HG03097 (cell line): ENCODE data around the gene ZNF469.

ENCODE experiments used
- ATAC-seq: cut with Tn5 transposase; IDR thresholded peaks from one replicate; pipeline ENCODE4 v1.9.1; 2021; ENCODE audit not compliant: unreplicated experiment, low FRiP score

Gene ZNF469

DNA sequence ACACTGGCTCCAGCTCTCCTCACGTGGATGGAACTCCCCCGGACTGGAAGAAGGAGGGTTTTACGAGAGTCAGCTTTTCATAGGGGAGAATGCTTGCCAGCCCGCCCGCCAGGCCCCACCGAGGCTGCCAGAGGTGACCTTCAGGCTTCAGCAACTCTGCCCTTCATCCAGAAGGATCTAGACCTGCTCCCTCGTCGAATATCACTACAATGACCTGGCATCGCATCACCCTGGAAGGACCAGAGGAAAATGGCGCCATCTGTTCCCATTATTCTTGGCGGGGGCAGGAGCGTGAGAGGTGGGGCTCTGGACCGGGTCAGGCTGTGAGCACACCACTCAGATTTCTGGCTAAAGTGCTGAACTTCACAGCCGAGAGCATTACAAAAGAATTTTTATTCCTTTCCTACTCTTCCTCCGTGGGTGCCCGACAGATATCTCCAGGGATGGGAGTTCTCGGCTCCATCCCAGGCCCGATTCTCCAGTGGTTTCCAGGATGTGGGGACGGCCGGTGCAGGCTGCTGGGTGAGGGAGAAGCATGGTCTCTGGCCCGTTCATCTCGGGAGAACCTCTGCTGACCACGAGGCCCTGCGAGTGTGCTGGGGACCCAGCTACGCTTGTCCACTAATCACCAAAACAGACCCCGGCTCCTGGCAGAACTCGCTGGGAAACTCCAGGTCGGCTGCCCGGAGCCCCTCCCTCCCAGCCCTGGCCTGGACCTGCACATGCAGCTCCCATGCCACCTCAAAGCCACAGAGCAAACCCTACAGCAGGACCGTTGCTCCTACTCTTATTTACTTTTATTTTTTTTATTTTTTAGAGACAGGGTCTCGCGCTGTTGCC lies 36.8 kb upstream of the ZNF469 start:
- ATAC-seq: no peak

DNA sequence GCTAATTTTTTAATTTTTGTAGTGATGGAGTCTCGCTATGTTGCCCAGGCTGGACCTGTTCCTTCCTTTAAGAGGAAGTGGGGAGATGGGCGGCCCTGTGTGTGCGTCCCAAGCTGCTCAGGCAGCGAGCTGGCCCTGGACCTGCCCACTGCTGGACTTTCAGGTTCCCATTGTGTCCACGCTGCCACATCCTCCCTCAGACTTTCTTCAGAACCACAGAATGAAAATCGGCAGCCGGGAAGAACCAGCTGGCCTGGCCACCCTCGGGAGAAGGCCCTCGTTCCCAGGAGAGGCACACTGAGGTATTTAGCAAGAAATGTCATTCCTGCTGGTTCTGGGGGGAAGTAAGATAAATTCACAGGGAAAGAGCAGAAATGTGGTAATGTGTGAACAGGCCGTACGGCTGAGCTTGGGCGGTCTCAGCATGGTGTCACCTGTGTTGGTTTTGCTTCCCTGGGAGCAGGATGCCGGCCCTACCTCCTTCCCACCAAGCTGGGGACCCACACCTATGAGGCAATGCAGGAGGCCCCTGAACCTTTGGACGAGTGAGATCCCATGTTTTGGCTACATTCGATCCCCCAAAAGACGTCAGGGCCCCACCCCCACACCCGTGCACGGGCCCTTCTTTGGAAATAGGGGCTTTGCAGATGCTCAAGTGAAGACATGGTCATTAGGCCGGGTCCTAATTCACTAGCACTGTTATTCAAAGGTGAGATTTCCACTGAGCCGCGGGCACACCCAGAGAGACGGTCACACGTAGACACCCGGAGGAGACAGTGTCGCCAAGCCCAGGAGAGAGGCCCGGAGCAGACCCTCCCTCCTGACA lies 35.9 kb upstream of the ZNF469 start:
- no peak for ATAC-seq

DNA sequence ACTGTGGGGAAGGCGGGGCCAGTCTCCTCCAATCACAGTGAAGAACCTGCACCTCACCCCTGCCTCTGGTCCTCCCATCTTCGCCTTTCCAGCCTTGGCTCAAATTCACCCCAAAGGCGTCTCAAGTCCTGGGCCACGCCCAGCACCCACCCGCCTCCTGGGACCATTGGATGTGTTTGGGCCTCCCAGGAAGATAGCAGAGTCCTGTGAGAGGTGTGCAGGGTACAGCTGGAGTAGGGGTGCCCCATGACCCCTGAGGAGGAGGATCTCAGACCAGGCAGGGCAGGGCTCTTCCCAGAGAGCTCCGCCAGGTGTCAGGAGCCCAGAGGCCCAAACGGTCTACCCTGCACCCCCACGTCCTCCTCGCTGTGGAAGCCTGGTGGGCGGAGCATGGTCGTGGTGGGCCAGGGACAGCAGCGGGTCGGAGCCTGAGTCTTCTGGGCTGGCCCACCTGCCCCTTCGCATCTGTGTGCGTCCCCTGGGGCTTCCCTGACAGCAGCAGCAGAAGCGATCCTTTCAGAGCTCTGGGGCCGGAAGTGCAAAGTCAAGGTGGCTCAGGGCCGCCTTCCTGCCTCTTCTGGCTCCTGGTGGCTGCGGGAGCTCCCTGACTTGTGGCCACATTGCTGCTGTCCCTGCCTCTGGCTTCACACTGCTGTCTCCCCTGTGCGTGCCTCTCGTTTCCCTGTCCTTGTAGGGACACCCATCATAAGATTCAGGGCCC lies 34.9 kb upstream of the ZNF469 start:
- ATAC-seq: no peak

DNA sequence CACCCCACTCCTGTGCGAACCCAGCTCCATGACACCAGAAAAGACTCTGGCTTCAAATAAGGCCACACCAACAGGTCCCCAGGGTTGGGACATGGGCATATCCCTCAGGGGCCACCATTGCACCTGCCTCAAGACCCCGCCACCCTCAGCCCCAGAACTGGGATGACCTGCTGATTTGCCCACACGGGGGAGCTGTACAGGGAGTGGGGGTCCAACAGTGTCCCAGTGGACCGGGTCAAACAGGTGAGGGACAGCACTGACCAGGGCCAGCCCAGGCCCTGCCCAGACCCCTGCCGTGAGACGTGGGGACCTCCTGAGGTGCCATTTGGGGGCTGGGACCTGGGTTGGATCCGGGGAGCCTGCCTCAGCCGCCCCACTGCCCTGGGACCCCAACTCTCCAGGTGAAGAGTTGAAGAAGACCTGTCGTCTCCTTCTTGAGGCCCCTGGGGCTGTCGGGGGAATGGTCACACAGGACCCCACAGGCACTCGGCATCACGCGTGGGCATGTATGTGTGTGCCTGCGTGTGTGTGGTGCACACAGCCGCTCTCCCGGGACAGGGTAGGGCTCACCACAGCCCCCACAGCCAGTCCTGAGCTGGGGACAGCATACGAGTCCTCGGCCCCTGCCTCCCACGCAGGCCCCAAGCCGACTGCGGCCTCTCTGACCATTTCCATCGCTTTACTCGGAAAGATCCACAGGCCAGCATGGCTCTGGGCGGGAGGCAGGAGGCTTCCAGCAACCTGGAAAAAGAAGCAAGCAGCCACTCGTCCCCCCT lies 34.2 kb upstream of the ZNF469 start:
- ATAC-seq: no peak

DNA sequence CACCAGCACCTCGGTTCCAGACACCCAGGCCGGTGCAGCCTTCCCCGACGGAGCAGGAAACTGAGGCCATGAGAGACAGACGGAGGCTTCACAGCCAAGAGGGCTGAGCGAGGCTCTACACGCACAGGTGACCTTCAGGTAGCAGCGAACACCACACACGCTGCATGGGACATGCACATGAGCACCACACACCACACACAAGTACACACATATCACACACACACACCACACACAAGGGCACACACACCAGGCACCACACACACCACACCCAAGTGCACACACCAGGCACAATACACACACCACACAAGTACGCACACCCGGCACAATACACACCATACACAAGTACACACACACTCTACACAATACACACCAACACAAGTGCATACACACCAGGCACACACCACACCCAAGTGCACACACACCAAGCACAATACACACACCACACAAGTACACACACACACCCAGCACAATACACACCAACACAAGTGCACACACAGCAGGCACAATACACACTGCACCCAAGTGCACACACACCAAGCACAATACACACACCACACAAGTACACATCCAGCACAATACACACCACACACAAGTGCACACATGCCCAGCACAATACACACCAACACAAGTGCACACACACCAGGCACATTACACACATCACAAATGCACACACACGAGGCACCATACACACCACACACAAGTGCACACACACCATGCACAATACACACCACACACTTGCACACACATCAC lies 33.4 kb upstream of the ZNF469 start:
- ATAC-seq: no peak

DNA sequence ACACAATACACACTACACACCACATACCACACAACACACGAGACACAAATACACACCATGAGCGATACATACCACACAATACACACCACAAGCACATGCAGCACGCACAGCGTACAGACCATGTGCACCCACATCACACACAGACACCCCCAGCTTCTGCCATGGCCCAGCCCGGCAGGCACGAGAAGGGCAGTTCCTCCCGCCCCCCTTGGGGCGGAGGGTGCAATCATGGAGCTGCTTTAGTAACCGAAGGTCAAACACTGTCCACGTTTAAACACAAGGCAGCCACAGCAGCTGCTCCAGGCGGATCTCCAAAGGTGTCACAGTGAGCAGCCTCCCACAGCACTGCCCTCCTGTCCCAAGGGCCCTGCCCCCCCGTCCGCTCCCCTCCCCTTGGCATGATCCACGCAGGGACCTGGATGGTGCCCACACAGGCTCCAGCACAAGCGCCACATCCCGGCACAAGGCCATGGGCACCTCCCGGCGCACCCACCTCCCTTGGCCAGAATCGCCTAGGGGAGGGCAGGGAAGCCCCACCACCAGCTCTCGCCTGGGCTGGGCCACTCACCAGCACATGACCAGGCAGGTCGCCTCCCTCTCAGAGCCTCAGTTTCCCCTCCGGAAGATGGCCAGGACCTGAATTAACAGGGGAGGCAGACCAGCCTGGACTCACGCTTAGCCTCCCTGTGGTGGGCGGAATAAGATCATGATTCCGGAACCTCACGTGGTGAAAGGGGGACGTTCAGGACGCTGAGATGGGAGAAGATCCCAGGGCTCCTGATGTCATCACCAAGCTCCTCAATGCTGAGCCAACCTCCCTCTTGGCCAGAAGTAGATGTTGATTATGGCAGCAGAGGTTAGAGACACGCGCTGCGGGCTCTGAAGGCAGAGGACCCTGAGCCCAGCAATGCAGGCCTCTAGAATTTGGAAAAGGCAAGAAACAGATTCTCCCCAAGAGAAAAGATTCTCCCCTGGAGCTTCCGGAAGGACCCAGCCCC lies 32.6 kb upstream of the ZNF469 start:
- no peak for ATAC-seq

DNA sequence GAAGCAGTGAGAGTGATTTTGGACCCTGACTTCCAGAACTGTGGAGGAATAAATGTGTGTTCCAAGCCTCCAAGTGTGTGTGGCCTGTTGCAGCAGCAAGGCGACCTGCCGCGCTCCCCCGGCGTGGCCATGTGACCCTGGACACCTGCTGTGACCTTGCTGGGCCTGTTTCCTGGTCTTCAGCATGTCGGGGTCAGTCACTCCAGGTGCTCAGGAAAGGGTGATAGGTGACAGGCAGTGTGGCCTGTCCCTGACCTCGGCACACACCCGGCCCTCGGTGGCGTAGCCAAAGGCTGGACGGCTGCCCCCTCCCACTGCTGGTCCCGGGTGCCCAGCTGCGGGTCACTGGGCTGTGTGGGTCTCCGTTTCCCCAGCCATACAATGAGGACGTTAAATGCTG lies 31.8 kb upstream of the ZNF469 start:
- ATAC-seq: no peak

DNA sequence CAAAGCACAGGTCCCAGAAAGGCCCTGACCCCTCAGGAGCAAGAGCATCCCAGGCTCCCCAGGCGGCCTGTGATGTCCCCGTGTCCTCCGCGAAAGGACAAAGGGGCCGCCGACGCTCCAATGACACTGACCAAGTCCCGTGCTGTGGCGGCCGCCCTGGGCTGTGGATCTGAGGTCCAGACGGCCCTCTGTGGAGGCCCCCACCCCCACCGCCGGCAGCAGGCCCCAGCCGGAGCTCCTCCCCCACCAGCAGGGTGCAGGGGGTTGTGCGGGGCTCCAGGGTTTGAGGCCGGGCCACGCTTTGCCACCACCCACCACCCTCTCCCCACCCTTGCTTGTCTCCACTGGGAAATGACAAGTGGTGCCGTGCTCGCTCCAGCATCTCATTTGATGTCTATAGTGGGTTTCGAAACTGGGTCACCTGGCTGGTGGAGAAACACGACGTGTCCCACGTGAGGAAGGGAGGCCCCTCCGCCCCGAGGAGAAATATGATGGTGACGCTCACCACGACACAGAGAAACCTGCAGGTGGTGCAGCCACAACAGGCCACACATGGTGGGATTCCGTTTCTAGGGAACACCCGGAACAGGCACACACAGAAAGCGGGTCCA lies 31.2 kb upstream of the ZNF469 start:
- ATAC-seq: no peak

DNA sequence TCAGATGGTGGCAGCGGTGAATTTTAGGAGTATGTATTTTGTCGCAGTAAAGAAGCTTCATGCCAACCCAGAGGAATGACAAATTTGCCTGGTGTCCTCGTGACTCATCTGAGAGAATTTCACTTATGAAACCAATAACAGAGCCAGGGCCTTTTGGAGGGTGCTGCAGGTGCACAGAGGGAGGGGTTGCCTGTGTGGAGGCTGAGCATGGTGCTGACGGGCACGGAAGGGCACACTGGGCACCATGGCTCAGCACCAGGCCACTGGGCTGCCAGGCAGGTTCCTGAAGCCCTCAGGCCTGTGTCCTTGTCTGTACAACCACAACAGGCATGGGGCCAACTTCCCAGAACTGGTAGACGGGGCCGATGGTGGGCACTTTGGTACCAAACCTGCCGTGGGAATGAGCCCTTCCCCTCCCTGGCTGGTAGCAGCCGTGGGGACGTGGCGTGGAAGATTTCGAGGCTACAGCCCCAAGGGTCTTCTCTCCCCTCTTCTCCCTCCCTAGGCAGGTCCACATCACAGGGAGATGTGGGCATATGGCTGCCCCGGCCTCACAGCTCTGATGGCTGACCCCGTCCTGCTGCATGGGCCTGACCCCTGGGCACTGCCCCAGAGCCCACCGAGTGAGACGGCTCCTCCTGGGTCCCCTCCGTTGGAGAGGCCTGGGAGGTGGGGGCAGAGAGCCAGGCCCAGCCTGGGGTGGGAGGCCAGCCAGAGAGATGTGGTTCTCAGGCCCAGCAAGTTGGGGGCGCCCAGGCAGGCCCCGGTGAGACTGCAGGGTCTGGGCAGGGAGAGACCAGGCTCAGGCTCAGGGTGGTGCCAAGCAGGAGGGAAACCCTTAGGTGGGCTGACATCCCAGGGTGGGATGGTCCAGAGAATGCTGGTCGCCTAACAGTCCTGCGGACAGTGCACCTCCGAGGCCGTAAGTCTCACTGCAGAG lies 30.2 kb upstream of the ZNF469 start:
- no peak for ATAC-seq

DNA sequence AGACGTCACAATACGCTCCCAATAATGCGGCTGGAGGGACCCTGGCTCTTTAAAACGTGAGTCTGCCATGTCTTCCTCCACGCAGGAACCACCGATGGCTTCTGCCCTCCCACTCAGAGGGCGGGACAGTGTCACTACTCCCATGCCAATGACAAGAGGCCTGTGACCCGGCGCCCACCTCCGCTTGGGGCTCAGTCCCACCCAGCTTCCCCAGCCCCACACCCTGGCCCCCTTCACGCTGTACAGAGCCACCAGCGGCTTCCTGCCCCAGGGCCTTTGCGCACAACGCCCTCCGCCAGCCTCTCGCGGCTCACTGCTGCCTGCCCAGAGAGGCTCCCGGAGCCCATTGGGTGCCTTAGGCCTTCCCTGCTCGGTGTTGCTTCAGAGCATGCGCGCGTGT lies 29.5 kb upstream of the ZNF469 start:
- no peak for ATAC-seq

DNA sequence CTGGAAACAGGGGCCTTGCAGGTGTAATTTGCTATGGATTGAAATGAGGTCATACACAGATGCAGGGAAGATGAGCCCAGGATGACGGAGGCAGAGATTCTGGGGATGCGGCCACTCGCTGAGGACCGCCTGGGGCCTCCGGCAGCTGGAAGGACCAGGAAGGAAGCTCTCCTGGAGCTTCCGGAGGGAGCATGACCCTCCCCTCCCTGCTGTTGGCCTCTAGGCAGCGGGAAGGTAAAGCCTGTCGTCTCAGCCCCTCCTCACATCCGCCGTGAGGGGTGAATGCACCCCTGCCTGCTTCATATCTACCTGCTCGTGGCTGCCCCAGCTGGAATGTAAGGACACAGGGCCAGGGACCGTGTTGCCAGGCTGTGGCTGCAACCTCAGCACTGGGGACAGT lies 29.1 kb upstream of the ZNF469 start:
- ATAC-seq: no peak

DNA sequence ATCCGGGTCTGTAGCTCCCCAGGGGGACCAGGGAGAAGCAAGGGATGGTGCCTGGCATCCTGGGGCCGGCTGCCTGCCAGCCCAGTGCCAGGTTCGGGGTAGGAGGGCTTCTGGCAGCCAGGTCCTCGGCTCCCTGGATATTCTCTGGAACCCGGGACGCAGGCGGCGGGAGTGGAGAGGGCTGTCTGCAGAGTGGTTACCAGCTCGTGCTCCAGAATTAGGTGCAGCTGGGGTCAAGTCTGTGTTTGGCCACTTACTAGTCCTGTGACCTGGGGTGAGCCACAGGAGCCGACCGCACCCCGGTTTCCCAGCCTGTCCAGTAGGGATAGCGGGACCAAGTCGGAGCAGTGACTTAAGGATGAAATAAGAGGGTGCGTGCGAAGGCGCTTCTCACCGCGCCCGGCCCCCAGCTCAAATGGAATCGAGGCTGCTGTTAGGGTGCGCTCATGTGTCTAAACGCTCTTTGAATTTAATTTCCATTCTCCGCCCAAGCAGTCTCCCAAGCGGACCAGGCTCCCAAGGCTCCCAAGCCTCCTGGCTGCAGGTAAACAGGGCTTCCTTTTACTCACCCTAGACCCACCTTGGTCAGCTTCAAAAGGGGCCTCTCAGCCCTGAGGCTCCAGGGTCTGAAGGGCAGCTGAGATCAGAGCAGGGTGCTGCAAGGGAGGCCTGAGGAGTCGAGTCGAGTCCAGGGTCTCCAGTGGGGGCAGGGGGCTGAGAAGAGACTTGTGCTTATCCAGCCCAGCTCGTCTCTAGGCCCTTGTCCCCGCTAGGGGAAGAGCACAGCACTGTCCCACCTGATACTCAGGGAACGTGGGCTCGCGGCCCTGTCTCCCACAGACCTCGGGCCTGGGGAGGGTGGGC lies 28.3 kb upstream of the ZNF469 start:
- no peak for ATAC-seq

DNA sequence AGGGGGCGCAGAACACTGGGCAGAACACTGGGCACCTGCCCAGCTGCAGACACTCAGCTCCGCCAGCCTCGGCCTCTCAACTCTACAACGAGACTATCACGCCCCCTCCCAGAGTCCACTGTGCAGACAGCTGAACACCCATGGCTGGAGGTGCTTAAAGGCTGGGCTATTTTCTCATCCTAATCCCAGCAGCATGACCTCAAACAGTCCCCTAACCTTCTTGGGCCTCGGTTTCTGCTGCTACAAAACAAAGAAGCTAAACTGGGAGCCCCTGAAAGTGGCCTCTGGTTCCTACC lies 27.7 kb upstream of the ZNF469 start:
- ATAC-seq: no peak

DNA sequence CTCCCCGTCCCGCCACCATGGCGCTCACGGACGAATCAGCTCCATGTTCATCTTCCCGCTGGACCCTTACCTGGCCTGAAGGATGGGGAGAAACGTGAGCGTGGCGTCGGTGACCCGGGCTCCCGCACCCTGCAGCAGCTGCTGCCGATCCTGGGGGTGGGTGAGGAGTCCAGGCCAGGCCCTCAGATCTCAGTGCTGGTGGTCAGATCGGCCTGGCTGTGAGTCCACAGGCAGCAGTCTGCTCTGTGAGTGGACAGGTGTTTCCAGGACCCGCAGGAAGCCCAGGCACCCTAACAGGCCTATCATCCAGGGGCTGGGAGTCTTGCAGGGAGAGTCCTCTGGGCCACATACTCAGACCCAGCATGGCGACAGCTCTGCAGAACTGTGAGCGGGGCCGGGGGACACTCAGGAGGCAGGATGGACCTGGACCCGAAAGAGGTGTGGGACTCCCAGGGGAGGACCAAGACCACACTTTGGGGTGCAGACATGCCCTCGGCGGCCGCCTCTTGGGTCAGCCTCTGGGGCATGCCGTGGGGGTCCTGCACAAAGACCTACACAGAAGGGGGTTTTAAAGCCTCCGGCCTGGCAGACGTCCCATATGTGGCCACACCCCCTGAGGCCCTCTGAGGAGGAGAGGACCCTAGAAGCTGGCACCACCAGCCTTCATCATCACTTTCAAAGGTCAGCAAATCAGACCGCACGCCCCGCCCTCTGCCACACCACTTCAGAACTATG lies 27.2 kb upstream of the ZNF469 start:
- ATAC-seq: no peak

DNA sequence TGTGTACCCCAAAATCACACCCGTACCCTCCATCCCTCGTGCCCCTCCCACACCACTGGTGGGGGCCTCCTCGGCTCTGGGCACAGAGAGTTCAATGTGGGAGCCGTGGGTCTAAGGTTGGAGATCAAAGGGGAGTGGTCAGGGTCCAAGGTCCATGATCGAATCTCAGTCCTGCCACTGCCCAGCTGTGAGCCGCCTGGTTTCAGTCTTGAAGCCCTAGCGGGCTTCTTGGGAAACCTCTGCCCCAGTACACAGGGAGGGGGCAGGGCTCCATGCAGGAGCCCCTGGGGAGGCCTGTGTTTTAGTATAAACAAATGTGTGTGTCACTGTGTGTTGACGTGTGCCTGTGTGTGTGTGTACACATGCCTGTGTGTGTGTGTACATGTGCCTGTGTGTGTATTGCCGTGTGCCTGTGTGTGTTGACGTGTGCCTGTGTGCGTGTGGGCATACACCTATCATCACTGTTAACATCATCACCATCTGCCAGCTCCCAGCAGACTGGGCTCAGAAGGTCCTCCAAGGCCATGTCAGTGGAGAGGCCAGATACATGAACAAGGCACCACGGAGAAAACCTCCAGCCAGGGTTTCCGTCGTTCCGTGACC lies 26.5 kb upstream of the ZNF469 start:
- ATAC-seq: no peak
